ENCODE results near the gene PROX1. TPM values are rescaled to one million over a fixed set of nuclear protein-coding genes. Genes with fewer than 3 reads are reported as not detected.

PROX1 gene
- total RNA-seq, 2 experiments from 2014 or later: not detected

- TF ChIP-seq EZH2phosphoT487 (IDR thresholded peaks at IDR 0.05; ENCODE audit: borderline replicate concordance, low read depth, low read length): no peak
- no peak for TF ChIP-seq CTCF (conservative IDR thresholded peaks at IDR 0.05; ENCODE audit: low read length)
- no peaks in the 10 kb centered on the region for H3K9me2 ChIP-seq (ENCODE audit: insufficient read depth, low read length)
- DNase-seq (ENCODE audit: low spot score): no peak
- intact Hi-C loops (cut with micrococcal nuclease; ENCODE audit: unreplicated experiment): no loop called here
- no peak overlapping the region for H3K4me2 ChIP-seq (ENCODE audit: low read length)
- H4K20me1 ChIP-seq (ENCODE audit: insufficient read depth, low read length): no peaks in the 10 kb centered on the region
- H2AFZ ChIP-seq (ENCODE audit: low read length): no peak overlapping the region
- H3K4me3 ChIP-seq (ENCODE audit: low read depth, low read length, poor library complexity, severe bottlenecking): no peak overlapping the region
- no peaks in the 10 kb centered on the region for H3K79me2 ChIP-seq (ENCODE audit: insufficient read depth, low read depth, low read length)
- H3K4me1 ChIP-seq (ENCODE audit: insufficient read depth, low read length, poor library complexity, severe bottlenecking): no peaks in the 10 kb centered on the region
- no peaks in the 10 kb centered on the region for H3K9me3 ChIP-seq (ENCODE audit: low read length)
- no TSS peak for BruUV-seq (replicated peaks)
- ChIA-PET CTCF (ENCODE audit: unreplicated experiment) (no interaction called here), POLR2A (interaction anchor here (0.7 kb wide), 1 partner anchor 329 kb away, joined by 3 read pairs; no protein-coding TSS in a partner anchor)
- no peaks in the 10 kb centered on the region for H3K36me3 ChIP-seq (ENCODE audit: insufficient read depth, low read length)
- no peak overlapping the region for H3K27ac ChIP-seq (ENCODE audit: low read depth, low read length, poor library complexity, severe bottlenecking)
Measured at GRCh38 chr1:213977486-213977842, 10.3 kb upstream of the PROX1 start.

DNA sequence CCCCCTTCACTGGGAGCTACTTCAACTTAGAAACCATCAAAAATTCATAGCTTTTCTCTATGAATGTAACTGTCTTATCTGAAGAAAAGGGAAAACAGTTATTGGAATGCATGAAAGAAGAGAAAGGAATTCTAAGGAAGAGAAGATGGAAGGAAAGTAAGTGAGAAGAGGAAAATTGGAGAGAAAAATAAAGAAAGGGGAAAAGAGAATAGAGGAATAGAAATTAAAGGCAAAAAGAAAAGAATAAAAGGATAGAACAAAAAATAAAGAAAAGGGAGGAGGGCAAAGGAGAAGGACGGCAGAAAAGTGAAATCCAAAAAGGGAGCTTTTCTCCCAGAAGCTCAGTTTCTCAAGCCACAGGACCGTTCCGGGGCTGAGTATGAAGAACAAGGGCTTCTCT, 9.9 kb upstream of the PROX1 start:
- CTCF ChIA-PET (ENCODE audit: unreplicated experiment): no interaction called here
- TF ChIP-seq CTCF (conservative IDR thresholded peaks at IDR 0.05; ENCODE audit: low read length) (no peak), EZH2phosphoT487 (IDR thresholded peaks at IDR 0.05; ENCODE audit: borderline replicate concordance, low read depth, low read length) (no peak)
- Histone ChIP-seq H3K9me3 (ENCODE audit: low read length) (no peaks in the 10 kb centered on the region), H3K4me2 (ENCODE audit: low read length) (no peak overlapping the region), H3K79me2 (ENCODE audit: insufficient read depth, low read depth, low read length) (no peaks in the 10 kb centered on the region), H3K9me2 (ENCODE audit: insufficient read depth, low read length) (no peaks in the 10 kb centered on the region), H3K4me3 (ENCODE audit: low read depth, low read length, poor library complexity, severe bottlenecking) (no peak overlapping the region), H3K4me1 (ENCODE audit: insufficient read depth, low read length, poor library complexity, severe bottlenecking) (no peaks in the 10 kb centered on the region), H3K36me3 (ENCODE audit: insufficient read depth, low read length) (no peaks in the 10 kb centered on the region), H4K20me1 (ENCODE audit: insufficient read depth, low read length) (no peaks in the 10 kb centered on the region), H2AFZ (ENCODE audit: low read length) (no peak overlapping the region), H3K27ac (ENCODE audit: low read depth, low read length, poor library complexity, severe bottlenecking) (no peak overlapping the region)
- no TSS peak for BruUV-seq (replicated peaks)
- no peak for DNase-seq (ENCODE audit: low spot score)
- POLR2A ChIA-PET: interaction anchor here (0.7 kb wide), 1 partner anchor 329 kb away, joined by 3 read pairs; no protein-coding TSS in a partner anchor
- intact Hi-C loops (cut with micrococcal nuclease; ENCODE audit: unreplicated experiment): no loop called here

DNA sequence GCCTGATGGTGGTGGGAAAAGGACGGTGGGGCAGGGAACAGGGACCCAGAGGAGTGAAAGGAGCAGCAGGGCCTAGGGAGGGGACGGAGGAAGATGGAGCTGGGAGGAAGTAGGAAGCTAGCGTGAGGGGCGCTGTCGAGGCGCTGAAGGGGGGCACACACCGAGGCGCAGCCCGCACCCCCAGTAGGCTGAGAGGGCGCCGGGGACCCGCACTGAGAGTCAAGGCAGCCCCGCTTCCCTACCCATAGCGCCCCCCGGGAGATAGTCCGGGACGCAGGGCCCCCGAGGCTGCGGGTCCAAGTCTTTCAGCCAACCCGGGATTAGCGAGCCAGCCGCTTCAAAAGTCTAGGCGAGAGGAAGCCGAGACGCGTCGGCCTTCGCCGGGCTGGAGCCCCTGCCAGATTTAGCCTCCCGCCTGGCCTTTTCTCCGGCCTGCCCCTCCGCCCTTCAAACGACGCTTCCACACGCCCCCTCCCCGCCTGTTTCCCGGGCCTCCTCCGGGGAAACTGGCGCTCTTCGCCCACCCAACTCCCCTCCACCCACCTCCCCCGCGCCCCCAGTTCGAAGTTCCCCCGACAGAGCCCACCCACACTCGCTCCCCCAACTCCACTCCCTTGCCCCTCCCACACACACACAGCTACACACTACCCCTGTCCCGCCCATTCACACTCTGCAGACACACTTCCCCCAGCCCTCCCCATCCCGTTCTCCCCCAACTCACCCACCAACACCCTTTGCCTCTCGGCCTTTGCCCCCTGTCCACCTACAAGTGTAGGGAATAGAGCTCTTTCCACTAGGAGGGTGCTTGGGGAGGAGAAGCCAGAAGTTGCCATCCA, 7.8 kb upstream of the PROX1 start:
- Histone ChIP-seq H4K20me1 (ENCODE audit: insufficient read depth, low read length) (no peaks in the 10 kb centered on the region), H3K9me2 (ENCODE audit: insufficient read depth, low read length) (no peaks in the 10 kb centered on the region), H3K27ac (ENCODE audit: low read depth, low read length, poor library complexity, severe bottlenecking) (no peak overlapping the region), H3K79me2 (ENCODE audit: insufficient read depth, low read depth, low read length) (no peaks in the 10 kb centered on the region), H3K9me3 (ENCODE audit: low read length) (no peaks in the 10 kb centered on the region), H3K36me3 (ENCODE audit: insufficient read depth, low read length) (no peaks in the 10 kb centered on the region), H3K4me3 (ENCODE audit: low read depth, low read length, poor library complexity, severe bottlenecking) (no peak overlapping the region), H2AFZ (ENCODE audit: low read length) (no peak overlapping the region), H3K4me2 (ENCODE audit: low read length) (no peak overlapping the region), H3K4me1 (ENCODE audit: insufficient read depth, low read length, poor library complexity, severe bottlenecking) (no peaks in the 10 kb centered on the region)
- no TSS peak for BruUV-seq (replicated peaks)
- ChIA-PET POLR2A (no interaction called here), CTCF (ENCODE audit: unreplicated experiment) (no interaction called here)
- intact Hi-C loops (cut with micrococcal nuclease; ENCODE audit: unreplicated experiment): no loop called here
- no peak for DNase-seq (ENCODE audit: low spot score)
- no peak for TF ChIP-seq EZH2phosphoT487 (IDR thresholded peaks at IDR 0.05; ENCODE audit: borderline replicate concordance, low read depth, low read length)
- TF ChIP-seq CTCF (conservative IDR thresholded peaks at IDR 0.05; ENCODE audit: low read length): no peak

Data from OCI-LY7 (cell line).